ENCODE data around the gene SGPL1. TPM values are rescaled to one million over a fixed set of nuclear protein-coding genes. Genes with fewer than 3 reads are reported as not detected.

The SGPL1 gene
- total and polyA plus RNA-seq, 2 of the 8 experiments (the other 6 are each of a cell fraction or from before 2014, with no cell fraction given) = 20.5 to 51.6 TPM

- Histone ChIP-seq H3K9me3 (ENCODE audit: insufficient read depth in 2 of 2, low read depth in 1 of 2, low read length in 1 of 2) (no peaks in the 10 kb centered on the region; a peak in 1 of 4 replicates), H2AK5ac (ENCODE audit: low read depth, low read length) (no peak overlapping the region), H3K27me3 (replicated peaks in 1 of 4; ENCODE audit: control insufficient read depth in 3 of 4, extremely low read depth in 1 of 4, insufficient read depth in 3 of 4, low read length in 3 of 4) (no peaks in the 10 kb centered on the region), H4K8ac (ENCODE audit: extremely low read depth, insufficient read depth, low read length) (no peak overlapping the region), H2BK120ac (replicated peaks; ENCODE audit: low read depth, low read length) (no peak overlapping the region), H3K4ac (replicated peaks; ENCODE audit: insufficient read length, low read depth, low read length) (no peak overlapping the region), H3K23ac (ENCODE audit: insufficient read length) (no peak overlapping the region), H2BK15ac (ENCODE audit: low read length) (no peak overlapping the region), H3K79me1 (ENCODE audit: low read depth, low read length) (no peaks in the 10 kb centered on the region), H3K56ac (replicated peaks; ENCODE audit: insufficient read length, low read depth, low read length) (no peak overlapping the region), H3K27ac (ENCODE audit: low read depth, low read length) (no peak overlapping the region), H2BK5ac (ENCODE audit: low read depth, low read length) (no peak overlapping the region), H2BK12ac (ENCODE audit: low read depth, low read length) (no peak overlapping the region), H4K5ac (ENCODE audit: insufficient read length, low read depth, low read length) (no peak overlapping the region), H3K4me3 (ENCODE audit: extremely low read depth in 1 of 4, insufficient read depth in 2 of 4, low read depth in 3 of 4, low read length in 4 of 4) (no peak overlapping the region), H3K4me1 (replicated peaks in 1 of 4; ENCODE audit: control insufficient read depth in 3 of 4, insufficient read depth in 4 of 4, low read length in 3 of 4) (no peaks in the 10 kb centered on the region), H2BK20ac (ENCODE audit: low read length) (no peak overlapping the region), H2AFZ (ENCODE audit: low read length) (no peak overlapping the region), H4K91ac (replicated peaks; ENCODE audit: insufficient read length, low read length) (no peak overlapping the region), H3K18ac (ENCODE audit: extremely low read depth, low read length) (no peak overlapping the region), H3K4me2 (ENCODE audit: insufficient read depth in 1 of 2, low read depth in 2 of 2, low read length in 2 of 2) (no peak overlapping the region), H4K20me1 (replicated peaks in 1 of 2; ENCODE audit: control insufficient read depth in 1 of 2, insufficient read depth in 2 of 2, low read length in 2 of 2) (peaks cover 2 to 3% of the 10 kb centered on the region in 2 experiments), H3K14ac (ENCODE audit: insufficient read length) (no peak overlapping the region), H3K23me2 (ENCODE audit: low read depth, low read length) (no peaks in the 10 kb centered on the region), H3K36me3 (ENCODE audit: control insufficient read depth in 2 of 4, insufficient read depth in 4 of 4, low read length in 3 of 4) (peaks cover 0 to 73% (median 38%) of the 10 kb centered on the region in 4 experiments; a peak in 7 of 8 replicates), H3K79me2 (ENCODE audit: control insufficient read depth in 1 of 2, insufficient read depth in 2 of 2, low read length in 2 of 2) (no peaks in the 10 kb centered on the region), H3K9ac (replicated peaks in 1 of 4; ENCODE audit: extremely low read depth in 1 of 4, low read depth in 3 of 4, low read length in 3 of 4) (no peak overlapping the region)
- CTCF ChIA-PET (ENCODE audit: partially characterized antibody) = interaction anchor here (1.0 to 1.5 kb wide), 2 partner anchors 20 to 308 kb away, joined by 3 read pairs; no protein-coding TSS in a partner anchor
- 86 to 100% methylated on average over 1 to 5 of the region's 5 CpGs for WGBS, 2 experiments (ENCODE audit: extremely low coverage in 1 of 2, insufficient coverage in 1 of 2, insufficient read length in 1 of 2, insufficient replicate concordance in 2 of 2, low coverage in 1 of 2, low lambda C conversion rate in 2 of 2, missing lambda C conversion rate in 1 of 2)
- POLR2A ChIA-PET (ENCODE audit: partially characterized antibody) = interaction anchor here (0.8 to 0.9 kb wide), 2 partner anchors 12 to 29 kb away, joined by 3 read pairs; no protein-coding TSS in a partner anchor
- TF ChIP-seq NANOG (IDR thresholded peaks at IDR 0.05; ENCODE audit: insufficient read depth, low read depth, low read length, poor library complexity, severe bottlenecking) (no peak), RBBP5 (IDR thresholded peaks at IDR 0.05; ENCODE audit: borderline replicate concordance, low read depth, low read length) (no peak), GABPA (IDR thresholded peaks at IDR 0.05; ENCODE audit: borderline replicate concordance, insufficient read depth, low read length) (no peak), EZH2 (IDR thresholded peaks at IDR 0.05; ENCODE audit: low read depth, low read length, severe bottlenecking) (no peak), KDM4A (IDR thresholded peaks at IDR 0.05; ENCODE audit: low read depth, low read length, severe bottlenecking) (no peak), RNF2 (IDR thresholded peaks at IDR 0.05; ENCODE audit: borderline replicate concordance, low read depth, low read length, missing control alignments, poor library complexity, severe bottlenecking) (no peak), RAD21 (IDR thresholded peaks at IDR 0.05 in 1 of 2, conservative IDR thresholded peaks at IDR 0.05 in 1 of 2; ENCODE audit: low read depth in 2 of 2, low read length in 2 of 2) (no peak), CBX5 (IDR thresholded peaks at IDR 0.05; ENCODE audit: low read depth, low read length) (no peak), CHD2 (IDR thresholded peaks at IDR 0.05; ENCODE audit: low read length) (no peak), POLR2A (IDR thresholded peaks at IDR 0.05; ENCODE audit: control extremely low read depth in 1 of 2, low read depth in 2 of 2, low read length in 2 of 2) (no peak), BRCA1 (IDR thresholded peaks at IDR 0.05; ENCODE audit: low read depth, low read length) (no peak), TCF12 (IDR thresholded peaks at IDR 0.05; ENCODE audit: low read depth, low read length) (no peak), SP2 (IDR thresholded peaks at IDR 0.05; ENCODE audit: low read length) (no peak), SP4 (IDR thresholded peaks at IDR 0.05; ENCODE audit: low read length) (no peak), CEBPB (IDR thresholded peaks at IDR 0.05; ENCODE audit: low read depth, low read length) (no peak)
- DNase-seq (ENCODE audit: low read depth in 1 of 2, low spot score in 2 of 2) = no peak
- FAIRE-seq = no peak
Observed at GRCh38 chr10:70858759-70859158, 43.0 kb downstream of the SGPL1 start.
